GM10248 (cell line): ENCODE measurements around the gene GCN1.

Experiments
- CTCF ChIA-PET: fragments of 300-600 bp; sonication (Branson Sonifier 250); formaldehyde crosslinking; extraction: SDS; loops from one replicate; lab custom pipeline; 2021; ENCODE audit warnings: antibody characterized with exemption; lab: Yijun Ruan, JAX
- POLR2A ChIA-PET: fragments of 350-650 bp; sonication (Branson Sonifier 250); formaldehyde crosslinking; extraction: SDS; loops from one replicate; lab custom pipeline; 2020; ENCODE audit warnings: antibody characterized with exemption; lab: Yijun Ruan, JAX
- DNase-seq: peaks from one replicate; pipeline ENCODE4 v3.0.0; 2012; ENCODE audit errors: extremely low spot score
- TF ChIP-seq, protein P1 (sequence below): IDR thresholded peaks from 2 replicates; pipeline ENCODE4 v1.5.1; 2012; ENCODE audit warnings: mild to moderate bottlenecking, low read depth; ENCODE audit errors: extremely low read depth, missing control alignments, control extremely low read depth

GCN1 gene

DNA sequence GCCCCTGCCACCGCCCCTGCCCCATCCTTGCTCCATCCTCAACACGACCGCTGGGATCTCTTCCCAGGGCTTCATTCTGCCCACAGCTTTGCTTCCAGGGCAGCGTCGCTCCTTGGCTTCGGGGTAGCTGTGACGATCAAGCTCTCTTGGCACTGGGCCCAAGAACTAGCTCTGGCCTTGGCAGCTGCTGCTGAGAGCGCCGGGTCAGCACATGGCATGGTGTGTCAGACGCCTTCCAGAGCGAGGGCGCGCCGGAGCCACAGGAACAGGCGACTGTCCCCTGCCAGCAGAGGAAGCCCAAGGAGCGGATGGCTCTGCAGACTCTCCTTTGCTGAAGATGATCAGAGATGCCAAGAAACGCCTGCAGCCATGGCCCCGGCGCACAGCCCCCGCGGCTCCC, 93.9 kb downstream of the GCN1 start:
- CTCF ChIA-PET: interaction anchor here (1.8 to 3.3 kb wide), 2 partner anchors 13 to 14 kb away, joined by 5 to 13 read pairs; no protein-coding TSS in a partner anchor
- TF ChIP-seq, protein P1, sequence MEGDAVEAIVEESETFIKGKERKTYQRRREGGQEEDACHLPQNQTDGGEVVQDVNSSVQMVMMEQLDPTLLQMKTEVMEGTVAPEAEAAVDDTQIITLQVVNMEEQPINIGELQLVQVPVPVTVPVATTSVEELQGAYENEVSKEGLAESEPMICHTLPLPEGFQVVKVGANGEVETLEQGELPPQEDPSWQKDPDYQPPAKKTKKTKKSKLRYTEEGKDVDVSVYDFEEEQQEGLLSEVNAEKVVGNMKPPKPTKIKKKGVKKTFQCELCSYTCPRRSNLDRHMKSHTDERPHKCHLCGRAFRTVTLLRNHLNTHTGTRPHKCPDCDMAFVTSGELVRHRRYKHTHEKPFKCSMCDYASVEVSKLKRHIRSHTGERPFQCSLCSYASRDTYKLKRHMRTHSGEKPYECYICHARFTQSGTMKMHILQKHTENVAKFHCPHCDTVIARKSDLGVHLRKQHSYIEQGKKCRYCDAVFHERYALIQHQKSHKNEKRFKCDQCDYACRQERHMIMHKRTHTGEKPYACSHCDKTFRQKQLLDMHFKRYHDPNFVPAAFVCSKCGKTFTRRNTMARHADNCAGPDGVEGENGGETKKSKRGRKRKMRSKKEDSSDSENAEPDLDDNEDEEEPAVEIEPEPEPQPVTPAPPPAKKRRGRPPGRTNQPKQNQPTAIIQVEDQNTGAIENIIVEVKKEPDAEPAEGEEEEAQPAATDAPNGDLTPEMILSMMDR: no peak
- no peak for DNase-seq
- POLR2A ChIA-PET: interaction anchor here (0.9 to 1.2 kb wide), 3 partner anchors 14 to 100 kb away, joined by 3 to 7 read pairs (median 3); partner anchors contain the start of gene RPLP0

DNA sequence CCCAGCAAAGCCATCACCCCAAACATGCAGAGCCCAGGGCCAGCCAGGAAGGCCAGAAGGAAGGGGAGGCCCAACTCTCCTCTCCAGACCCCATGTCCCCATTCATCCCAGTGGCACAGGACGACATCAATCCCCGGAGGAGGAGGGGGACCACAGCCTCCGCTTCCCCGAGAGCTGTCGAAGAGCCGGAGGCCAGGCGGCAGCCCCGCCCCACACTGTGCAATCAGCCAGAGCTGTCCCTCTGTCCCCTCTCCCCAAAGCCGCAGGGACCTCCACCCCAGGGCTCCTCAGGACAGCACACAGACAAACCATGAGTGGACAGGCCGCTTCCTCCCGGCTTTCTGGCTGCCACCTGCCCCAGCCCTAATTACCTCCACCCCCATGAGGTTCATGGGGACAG, 94.8 kb downstream of the GCN1 start:
- ChIA-PET POLR2A (interaction anchor here (1.2 kb wide), 1 partner anchor 101 kb away, joined by 7 read pairs; the partner anchor contains the start of gene RPLP0), CTCF (interaction anchor here (1.8 kb wide), 1 partner anchor 15 kb away, joined by 5 read pairs; no protein-coding TSS in a partner anchor)
- TF ChIP-seq, protein P1: no peak
- no peak for DNase-seq

DNA sequence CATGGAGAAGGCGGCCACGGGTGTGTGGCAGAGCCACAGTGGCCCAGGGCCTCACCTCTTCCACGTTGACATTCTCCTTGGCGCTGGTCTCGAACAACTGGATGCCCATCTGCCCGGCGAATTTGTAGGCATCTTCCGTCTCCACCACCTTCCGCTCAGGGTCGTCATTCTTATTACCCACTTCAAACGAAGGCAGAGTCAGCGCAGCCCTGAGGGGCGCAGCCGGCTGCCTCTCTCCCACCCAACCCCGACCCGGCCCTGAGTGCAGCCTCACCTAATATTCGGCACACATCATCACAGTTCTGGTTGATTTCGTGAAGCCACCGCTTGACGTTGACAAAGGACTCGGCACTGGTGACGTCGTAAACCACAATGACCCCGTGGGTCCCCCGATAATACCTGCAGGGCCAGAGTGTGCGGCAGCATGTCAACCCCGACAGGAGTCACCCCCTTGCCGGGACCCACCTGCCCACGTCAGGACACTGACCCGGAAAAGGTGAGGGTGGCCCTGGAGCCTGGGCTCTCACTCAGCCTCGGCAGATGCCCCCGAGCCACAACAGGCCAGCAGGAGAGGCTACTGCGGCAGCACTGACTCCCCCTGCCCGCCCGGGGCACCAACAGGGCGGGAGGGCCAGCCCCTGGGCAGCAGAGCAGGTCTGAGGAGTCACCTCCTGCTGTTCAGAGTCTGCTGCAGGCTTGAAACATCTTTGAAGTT, 95.6 kb downstream of the GCN1 start:
- CTCF ChIA-PET: no interaction called here
- POLR2A ChIA-PET: no interaction called here
- no peak for DNase-seq
- TF ChIP-seq, protein P1: no peak

DNA sequence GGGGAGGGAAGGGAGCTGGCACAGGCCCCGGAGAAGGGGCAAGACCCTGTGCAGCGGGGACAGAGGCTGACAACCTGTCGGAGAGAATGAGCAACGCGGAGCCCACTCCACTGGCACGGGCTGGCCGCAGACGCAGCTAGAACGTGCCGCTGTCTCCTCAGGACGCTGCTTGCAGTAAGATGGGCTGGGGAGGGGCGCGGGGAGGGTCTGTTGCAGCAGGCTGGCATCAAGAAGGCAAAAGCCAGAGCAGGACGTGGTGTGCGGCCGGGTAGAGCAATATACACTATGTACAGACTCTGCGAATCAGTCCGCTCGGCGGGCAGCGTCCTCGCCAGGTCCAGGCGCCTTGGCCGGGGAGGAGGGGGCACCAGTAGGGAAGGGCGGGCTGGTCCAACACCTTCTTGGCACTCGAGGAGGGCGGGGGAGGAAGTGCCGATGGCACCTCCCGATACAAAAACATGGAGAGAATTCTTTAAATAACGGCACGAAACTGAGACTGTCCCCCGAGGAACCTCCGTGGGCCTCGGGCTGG, 97.8 kb downstream of the GCN1 start:
- TF ChIP-seq, protein P1: no peak
- DNase-seq: no peak
- POLR2A ChIA-PET: interaction anchor here (0.6 kb wide), 1 partner anchor 9 kb away, joined by 3 read pairs; no protein-coding TSS in a partner anchor
- CTCF ChIA-PET: interaction anchor here (2.0 kb wide), 1 partner anchor 10 kb away, joined by 9 read pairs; no protein-coding TSS in a partner anchor

DNA sequence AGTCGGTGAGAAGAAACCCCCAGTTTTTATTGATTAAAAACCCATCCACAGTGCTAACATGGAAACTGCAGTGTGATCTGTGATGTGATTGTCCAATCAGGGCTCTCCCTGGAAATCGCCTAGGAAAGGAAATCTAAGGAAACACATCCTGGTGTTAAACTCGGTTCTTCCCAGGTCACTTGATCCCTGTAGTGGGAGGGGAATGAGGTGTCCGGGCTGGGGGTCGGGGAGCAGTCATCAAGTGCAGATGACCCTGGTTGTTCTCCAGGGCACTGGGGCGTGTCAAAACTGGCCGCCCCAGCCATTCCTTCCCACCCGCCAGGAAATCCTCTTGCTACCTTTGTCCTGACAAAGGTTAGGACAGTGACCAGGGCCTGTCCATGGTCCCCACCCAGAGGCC, 98.8 kb downstream of the GCN1 start:
- POLR2A ChIA-PET: no interaction called here
- CTCF ChIA-PET: no interaction called here
- TF ChIP-seq, protein P1: no peak
- no peak for DNase-seq

DNA sequence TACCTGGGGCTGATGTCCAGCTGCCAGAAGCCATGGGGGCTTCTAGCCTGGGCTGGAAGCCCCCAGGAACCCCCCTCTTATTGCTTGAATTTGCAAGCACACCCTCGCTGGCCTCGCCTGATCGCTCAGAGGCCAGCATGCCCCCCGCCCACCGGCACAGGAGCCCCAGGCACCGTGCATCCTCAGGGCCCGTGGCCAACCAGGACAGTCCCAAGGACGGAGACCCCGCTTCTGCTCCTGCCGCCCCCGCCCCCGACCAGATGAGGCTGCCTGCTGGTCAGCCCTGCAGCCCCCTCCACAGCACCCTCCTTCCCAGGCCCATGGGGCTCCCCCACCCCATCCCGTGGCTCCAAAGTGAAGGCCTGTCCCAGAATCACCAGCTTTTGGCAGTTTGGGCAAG, 99.2 kb downstream of the GCN1 start:
- no peak for DNase-seq
- POLR2A ChIA-PET: no interaction called here
- CTCF ChIA-PET: no interaction called here
- TF ChIP-seq, protein P1: no peak
